ENCODE measurements around the gene HOXC6.

The HOXC6 gene

GRCh38 chr12:54034785-54035310, 6.6 kb downstream of the HOXC6 start:
- TF ChIP-seq CTCF (IDR thresholded peaks at IDR 0.05; ENCODE audit: low read depth, low read length) = no peak
- no peak for DNase-seq (ENCODE audit: extremely low read depth, low read depth)

GRCh38 chr12:54035568-54036264, 7.5 kb downstream of the HOXC6 start:
- TF ChIP-seq CTCF (IDR thresholded peaks at IDR 0.05; ENCODE audit: low read depth, low read length) = no peak
- no peak for DNase-seq (ENCODE audit: extremely low read depth, low read depth)

GRCh38 chr12:54036620-54037359, 8.6 kb downstream of the HOXC6 start:
- no peak for TF ChIP-seq CTCF (IDR thresholded peaks at IDR 0.05; ENCODE audit: low read depth, low read length)
- no peak for DNase-seq (ENCODE audit: extremely low read depth, low read depth)

GRCh38 chr12:54037360-54038283, 9.4 kb downstream of the HOXC6 start:
- TF ChIP-seq CTCF (IDR thresholded peaks at IDR 0.05; ENCODE audit: low read depth, low read length) = no peak
- no peak for DNase-seq (ENCODE audit: extremely low read depth, low read depth)

GRCh38 chr12:54038284-54038870, 10.1 kb downstream of the HOXC6 start:
- TF ChIP-seq CTCF (IDR thresholded peaks at IDR 0.05; ENCODE audit: low read depth, low read length) = no peak
- DNase-seq (ENCODE audit: extremely low read depth, low read depth) = no peak

GRCh38 chr12:54038871-54039414, 10.7 kb downstream of the HOXC6 start:
- no peak for TF ChIP-seq CTCF (IDR thresholded peaks at IDR 0.05; ENCODE audit: low read depth, low read length)
- no peak for DNase-seq (ENCODE audit: extremely low read depth, low read depth)

All from AG09319 (cell line).